ENCODE measurements around the gene LRRC34.

LRRC34 gene

GRCh38 chr3:169812332-169813235 is at the start of gene LRRC34, which contains the start of gene LRRIQ4:
LRRC34 (minus strand) TSS chr3:169812904; CDS start chr3:169812548, 356 bp downstream.
LRRIQ4 (plus strand) TSS chr3:169812870; CDS start chr3:169821922, 9,052 bp downstream.
- DNase-seq, result peak; percentile 87

DNA sequence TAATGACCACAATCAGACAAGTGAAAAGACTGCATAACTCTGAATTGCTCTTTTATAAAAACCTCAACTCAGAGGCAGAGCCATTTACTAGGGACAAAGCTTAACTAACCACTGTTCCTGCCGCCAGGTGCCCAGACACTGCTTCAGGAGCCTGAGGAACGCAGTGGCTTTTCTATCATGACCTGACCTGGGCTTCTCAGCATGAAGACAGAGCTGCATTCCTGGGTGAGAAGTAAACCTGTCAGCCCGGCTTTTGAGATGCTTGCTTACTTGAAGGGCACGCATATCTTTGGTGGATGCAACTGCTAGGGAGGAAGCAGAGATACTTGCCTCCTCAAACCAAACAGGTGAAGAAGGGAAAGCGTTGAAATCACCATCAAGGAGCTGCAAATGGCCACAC is 49.2 kb upstream of the LRRC34 start:
- no peak for DNase-seq

GRCh38 chr3:169857811-169858210 is 45.1 kb upstream of the LRRC34 start:
- no peak for DNase-seq

DNA sequence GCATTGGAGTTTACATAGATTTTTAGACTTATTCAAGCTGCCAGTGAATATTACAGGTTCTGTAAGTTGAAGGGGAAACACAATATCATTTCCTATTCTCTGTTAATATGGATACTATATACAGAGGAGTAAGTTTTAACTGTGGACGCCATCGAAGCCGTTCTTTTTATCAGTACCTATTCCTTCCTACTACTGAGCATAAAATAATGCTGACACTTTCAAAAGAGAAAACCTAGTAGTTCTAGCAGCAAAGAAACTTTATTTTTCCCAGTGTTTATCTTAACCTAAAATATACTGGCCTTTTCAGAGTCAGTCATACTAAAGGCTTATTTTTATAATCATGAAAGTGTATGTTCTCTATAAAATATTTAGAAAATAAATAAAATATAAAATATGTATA is 42.8 kb upstream of the LRRC34 start:
- DNase-seq, result no peak

DNA sequence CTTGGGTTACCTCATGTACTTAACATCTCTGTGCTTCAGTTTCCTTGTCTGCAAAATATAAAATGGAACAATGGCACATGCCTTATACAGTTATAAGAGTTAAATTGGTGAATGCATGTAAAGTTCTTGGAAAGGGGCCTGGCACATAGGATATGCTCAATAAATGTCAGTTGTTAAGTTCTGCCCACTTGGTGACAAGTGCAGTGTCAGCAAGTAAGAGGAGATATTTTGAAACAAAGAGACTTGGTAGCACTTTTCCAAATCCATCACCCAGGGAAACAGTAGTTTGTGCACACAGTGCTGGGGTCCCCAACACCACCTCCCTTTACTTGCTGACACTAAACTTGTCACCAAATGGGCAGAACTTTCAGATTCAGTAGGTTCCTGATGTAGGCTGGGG is 37.9 kb upstream of the LRRC34 start:
- no peak for DNase-seq

- DNase-seq, result no peak
Measured at GRCh38 chr3:169848741-169849140, 36.0 kb upstream of the LRRC34 start.

GRCh38 chr3:169847896-169848295 is 35.2 kb upstream of the LRRC34 start:
- no peak for DNase-seq

- DNase-seq, result no peak
Measured at GRCh38 chr3:169846458-169847193, 33.9 kb upstream of the LRRC34 start.

GRCh38 chr3:169842960-169843359 is 30.3 kb upstream of the LRRC34 start:
- DNase-seq, result no peak

GRCh38 chr3:169841171-169841570 is 28.5 kb upstream of the LRRC34 start:
- DNase-seq, result no peak

- no peak for DNase-seq
Measured at GRCh38 chr3:169838511-169839030, 25.9 kb upstream of the LRRC34 start.

DNA sequence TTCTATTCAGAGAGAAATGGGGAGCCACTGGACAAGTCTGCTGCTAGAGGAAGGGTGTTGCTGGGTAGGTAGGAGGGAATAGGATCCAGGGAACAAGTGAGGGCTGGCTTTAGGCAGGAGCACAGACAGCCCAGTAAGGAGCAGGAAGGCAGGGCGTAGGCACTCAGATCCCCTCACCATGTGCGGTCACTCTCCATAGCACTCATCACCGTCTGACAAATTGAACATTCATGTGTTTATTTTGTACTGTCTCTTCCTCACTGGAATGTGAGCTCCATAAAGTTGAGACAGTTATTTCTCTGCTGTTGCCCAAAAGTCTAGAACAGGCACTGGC is 24.2 kb upstream of the LRRC34 start:
- no peak for DNase-seq

DNA sequence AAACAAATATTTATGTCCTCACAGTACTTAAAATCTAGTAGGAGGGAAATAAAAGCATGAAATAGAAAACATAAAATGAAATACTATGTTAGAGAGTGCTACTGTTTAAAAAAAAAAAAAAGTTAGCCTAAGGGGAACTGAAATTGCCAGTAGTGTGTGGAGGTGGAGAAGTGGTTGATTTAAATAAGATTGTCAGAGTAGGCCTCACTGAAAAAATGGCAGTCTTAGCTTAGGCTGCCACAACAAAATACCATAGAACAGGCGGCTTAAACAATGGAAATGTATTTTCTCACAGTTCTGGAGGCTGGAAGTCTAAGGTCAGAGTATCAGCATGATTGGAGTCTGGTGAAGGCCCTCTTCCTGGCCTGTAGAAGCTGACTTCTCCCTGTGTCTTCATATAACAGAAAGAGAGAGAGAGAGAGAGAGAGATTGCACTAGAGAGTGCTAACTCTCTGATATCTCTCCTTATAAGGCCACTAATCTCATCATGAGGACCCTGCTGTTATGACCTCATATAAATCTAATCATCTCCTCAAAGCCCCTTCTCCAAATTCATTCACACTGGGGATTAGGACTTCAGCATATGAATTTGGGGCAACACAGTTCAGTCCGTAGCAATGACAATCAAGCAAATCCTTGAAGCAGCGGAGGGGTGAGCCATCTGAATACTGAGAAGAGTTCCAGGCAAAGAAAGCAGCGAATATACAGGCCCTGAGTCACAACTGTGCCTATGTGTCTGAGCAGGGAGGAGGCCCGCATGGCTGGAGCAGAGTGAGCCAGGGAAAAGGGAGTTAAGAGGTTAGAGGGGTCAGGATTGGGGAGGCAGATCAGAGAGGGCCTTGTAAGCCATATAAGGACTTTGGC is 23.6 kb upstream of the LRRC34 start:
- DNase-seq, result no peak

GRCh38 chr3:169835533-169835932 is 22.8 kb upstream of the LRRC34 start:
- no peak for DNase-seq

DNA sequence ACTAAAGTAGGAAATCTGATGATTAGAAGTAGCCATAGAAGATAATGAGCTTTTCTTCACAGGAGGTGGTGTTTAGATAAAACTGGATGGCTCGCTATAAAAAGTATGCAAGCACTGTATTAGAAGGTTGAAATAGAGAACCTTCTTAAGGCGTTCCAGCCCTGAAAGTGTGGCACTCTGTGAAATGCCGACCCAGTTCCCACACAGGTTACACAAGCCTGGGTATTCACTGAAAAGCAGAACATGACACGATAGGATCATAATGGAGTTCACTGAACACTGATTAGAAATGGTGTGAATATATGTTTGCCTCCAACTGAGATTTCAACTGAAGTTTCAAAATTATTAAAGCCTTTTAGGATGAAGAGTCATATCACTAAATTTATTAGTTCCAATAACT is 15.0 kb upstream of the LRRC34 start:
- DNase-seq, result no peak

DNA sequence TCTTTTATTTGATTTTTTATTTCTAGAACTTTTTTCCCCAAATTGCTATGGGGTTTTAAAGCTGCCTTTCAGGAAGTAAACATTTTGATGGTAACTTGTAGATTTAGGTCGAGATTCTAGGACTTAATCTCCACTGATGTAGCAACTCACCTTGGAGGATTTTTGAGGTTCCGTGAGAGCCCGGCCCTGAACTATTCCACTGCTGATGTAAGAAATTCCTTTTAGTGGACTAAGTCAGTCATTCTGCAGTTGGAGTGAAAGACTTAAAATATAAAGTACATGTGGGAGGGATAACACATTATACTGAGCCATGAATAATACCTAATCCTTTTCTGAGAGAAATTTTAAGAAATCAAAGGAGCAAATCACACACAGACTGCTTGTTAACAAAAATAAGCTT is 12.6 kb upstream of the LRRC34 start:
- DNase-seq, result no peak

GRCh38 chr3:169822983-169823382 is 10.3 kb upstream of the LRRC34 start:
- DNase-seq, result no peak

GRCh38 chr3:169822540-169822939 is 9.8 kb upstream of the LRRC34 start:
- DNase-seq, result no peak

DNA sequence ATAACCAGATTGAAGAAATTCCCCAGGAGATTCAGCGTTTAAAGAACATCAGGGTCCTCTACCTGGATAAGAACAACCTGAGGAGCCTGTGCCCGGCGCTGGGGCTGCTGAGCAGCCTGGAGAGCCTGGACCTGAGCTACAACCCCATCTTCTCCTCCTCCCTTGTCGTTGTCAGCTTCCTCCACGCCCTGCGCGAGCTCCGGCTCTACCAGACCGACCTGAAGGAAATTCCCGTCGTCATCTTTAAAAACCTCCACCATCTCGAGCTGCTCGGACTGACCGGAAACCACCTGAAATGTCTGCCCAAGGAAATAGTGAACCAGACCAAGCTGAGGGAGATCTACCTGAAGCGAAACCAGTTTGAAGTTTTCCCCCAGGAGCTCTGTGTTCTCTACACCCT is 9.4 kb upstream of the LRRC34 start:
- no peak for DNase-seq

DNA sequence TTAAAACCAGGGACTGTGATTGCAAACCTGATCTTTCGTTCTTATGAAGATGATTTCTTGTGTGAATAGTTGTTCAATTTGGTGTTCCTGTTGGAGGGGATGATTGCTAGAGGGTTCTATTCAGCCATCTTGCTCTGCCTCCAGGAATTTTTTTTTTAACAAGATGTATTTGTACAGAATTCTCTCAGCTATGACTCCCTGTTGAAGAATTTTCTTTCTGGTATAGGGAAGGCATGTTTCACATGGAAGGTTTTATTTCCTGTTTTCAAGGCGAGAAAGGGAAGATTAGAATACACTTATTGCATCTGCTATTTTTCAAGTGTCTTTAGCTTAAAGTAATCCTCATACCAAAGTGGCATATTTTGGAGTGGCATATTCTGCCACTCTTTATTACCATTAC is 5.6 kb upstream of the LRRC34 start:
- DNase-seq, result no peak

DNA sequence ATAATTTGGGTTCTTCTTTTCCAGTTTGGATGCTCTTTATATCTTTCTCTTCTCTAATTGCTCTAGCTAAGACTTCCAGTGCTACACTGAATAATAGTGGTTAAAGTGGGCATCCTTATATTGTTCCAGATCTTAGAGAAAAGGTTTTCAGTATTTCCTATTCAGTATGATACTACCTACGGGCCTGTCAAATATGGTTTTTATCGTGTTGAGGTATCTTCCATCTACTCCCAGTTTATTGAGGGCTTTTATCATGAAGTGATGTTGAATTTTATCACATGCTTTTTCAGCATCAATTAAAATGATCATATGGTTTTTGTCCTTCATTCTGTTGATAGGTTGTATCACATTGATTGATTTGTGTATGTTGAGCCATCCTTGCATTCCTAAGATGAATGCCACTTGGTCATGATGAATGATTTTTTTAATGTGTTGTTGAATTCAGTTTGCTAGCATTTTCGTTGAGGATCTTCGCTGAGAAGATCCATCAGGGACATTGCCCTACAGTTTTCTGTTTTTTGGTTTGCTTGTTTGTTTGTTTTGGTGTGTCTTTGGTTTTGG is 3.0 kb upstream of the LRRC34 start:
- no peak for DNase-seq

GRCh38 chr3:169813757-169814517 is 1.2 kb upstream of the LRRC34 start:
- DNase-seq, result peak; percentile 88

Data from activated effector memory CD4-positive, alpha-beta T cell treated with anti-CD3 and anti-CD28 coated beads, Interleukin-2, amount 50 U/mL, for 16 hours (primary cell).